GM19035 (cell line): ENCODE measurements around the gene UMOD.

Source experiments
- ATAC-seq: cut with Tn5 transposase; IDR thresholded peaks from one replicate; pipeline ENCODE4 v1.9.1; 2021; ENCODE audit not compliant: unreplicated experiment

UMOD gene

GRCh38 chr16:20364051-20364450, 11.5 kb upstream of the UMOD start:
- no peak for ATAC-seq

GRCh38 chr16:20363191-20363590, 10.7 kb upstream of the UMOD start:
- ATAC-seq: no peak

GRCh38 chr16:20359997-20360396, 7.5 kb upstream of the UMOD start:
- no peak for ATAC-seq

- ATAC-seq: no peak
Measured at GRCh38 chr16:20355114-20355782, 2.7 kb upstream of the UMOD start.

- no peak for ATAC-seq
Measured at GRCh38 chr16:20353379-20353778, 864 bp upstream of the UMOD start.

- no peak for ATAC-seq
Measured at GRCh38 chr16:20349615-20350014, 2.9 kb downstream of the UMOD start.

- no peak for ATAC-seq
Measured at GRCh38 chr16:20348365-20349185, 3.9 kb downstream of the UMOD start.

- no peak for ATAC-seq
Measured at GRCh38 chr16:20347666-20348364, 4.7 kb downstream of the UMOD start.

GRCh38 chr16:20344611-20345010, 7.9 kb downstream of the UMOD start:
- no peak for ATAC-seq

GRCh38 chr16:20339744-20340143, 12.8 kb downstream of the UMOD start:
- ATAC-seq: no peak

GRCh38 chr16:20336955-20337354, 15.6 kb downstream of the UMOD start:
- ATAC-seq: no peak

- ATAC-seq: no peak
Measured at GRCh38 chr16:20334396-20334795, 18.1 kb downstream of the UMOD start.

- ATAC-seq: no peak
Measured at GRCh38 chr16:20333120-20333519, 19.4 kb downstream of the UMOD start.

GRCh38 chr16:20332411-20332810, 20.1 kb downstream of the UMOD start:
- no peak for ATAC-seq

- no peak for ATAC-seq
Measured at GRCh38 chr16:20331635-20332034, 20.9 kb downstream of the UMOD start.

- ATAC-seq: no peak
Measured at GRCh38 chr16:20329392-20330138, 22.9 kb downstream of the UMOD start.

GRCh38 chr16:20327444-20328041, 25.0 kb downstream of the UMOD start, which contains the start of gene GP2:
TSS of gene GP2 (minus strand) at chr16:20327513. CDS start at chr16:20326431, 1,082 bp downstream.
- no peak for ATAC-seq

GRCh38 chr16:20326321-20326720, 26.2 kb downstream of the UMOD start:
- ATAC-seq: no peak

- no peak for ATAC-seq
Measured at GRCh38 chr16:20325005-20325404, 27.5 kb downstream of the UMOD start.

GRCh38 chr16:20323591-20324117, 28.9 kb downstream of the UMOD start:
- ATAC-seq: no peak
